ENCODE measurements around the gene WNT9B. TPM values are rescaled to one million over a fixed set of nuclear protein-coding genes. Genes with fewer than 3 reads are reported as not detected.

WNT9B gene
- total and polyA plus RNA-seq, 2 of the 13 experiments (the other 11 are each of a cell fraction or from before 2014, with no cell fraction given): not detected

- TF ChIP-seq, protein P1, sequence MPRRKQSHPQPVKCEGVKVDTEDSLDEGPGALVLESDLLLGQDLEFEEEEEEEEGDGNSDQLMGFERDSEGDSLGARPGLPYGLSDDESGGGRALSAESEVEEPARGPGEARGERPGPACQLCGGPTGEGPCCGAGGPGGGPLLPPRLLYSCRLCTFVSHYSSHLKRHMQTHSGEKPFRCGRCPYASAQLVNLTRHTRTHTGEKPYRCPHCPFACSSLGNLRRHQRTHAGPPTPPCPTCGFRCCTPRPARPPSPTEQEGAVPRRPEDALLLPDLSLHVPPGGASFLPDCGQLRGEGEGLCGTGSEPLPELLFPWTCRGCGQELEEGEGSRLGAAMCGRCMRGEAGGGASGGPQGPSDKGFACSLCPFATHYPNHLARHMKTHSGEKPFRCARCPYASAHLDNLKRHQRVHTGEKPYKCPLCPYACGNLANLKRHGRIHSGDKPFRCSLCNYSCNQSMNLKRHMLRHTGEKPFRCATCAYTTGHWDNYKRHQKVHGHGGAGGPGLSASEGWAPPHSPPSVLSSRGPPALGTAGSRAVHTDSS (CRISPR knock-in tag; conservative IDR thresholded peaks at IDR 0.05): no peak
- TF ChIP-seq, protein P2, sequence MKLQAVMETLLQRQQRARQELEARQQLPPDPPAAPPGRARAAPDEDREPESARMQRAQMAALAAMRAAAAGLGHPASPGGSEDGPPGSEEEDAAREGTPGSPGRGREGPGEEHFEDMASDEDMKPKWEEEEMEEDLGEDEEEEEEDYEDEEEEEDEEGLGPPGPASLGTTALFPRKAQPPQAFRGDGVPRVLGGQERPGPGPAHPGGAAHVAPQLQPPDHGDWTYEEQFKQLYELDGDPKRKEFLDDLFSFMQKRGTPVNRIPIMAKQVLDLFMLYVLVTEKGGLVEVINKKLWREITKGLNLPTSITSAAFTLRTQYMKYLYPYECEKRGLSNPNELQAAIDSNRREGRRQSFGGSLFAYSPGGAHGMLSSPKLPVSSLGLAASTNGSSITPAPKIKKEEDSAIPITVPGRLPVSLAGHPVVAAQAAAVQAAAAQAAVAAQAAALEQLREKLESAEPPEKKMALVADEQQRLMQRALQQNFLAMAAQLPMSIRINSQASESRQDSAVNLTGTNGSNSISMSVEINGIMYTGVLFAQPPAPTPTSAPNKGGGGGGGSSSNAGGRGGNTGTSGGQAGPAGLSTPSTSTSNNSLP (IDR thresholded peaks at IDR 0.05; ENCODE audit: low read depth, low read length): no peak
- TF ChIP-seq ZKSCAN1 (IDR thresholded peaks at IDR 0.05; ENCODE audit: low read length) (no peak), GATAD2A (CRISPR knock-in tag; IDR thresholded peaks at IDR 0.05) (no peak), ZNF644 (CRISPR knock-in tag; IDR thresholded peaks at IDR 0.05; ENCODE audit: low read depth) (no peak), NAIF1 (CRISPR knock-in tag; IDR thresholded peaks at IDR 0.05; ENCODE audit: borderline replicate concordance) (no peak), MBD4 (IDR thresholded peaks at IDR 0.05; ENCODE audit: borderline replicate concordance, low read length) (no peak), ZFX (CRISPR knock-in tag; IDR thresholded peaks at IDR 0.05; ENCODE audit: low read depth) (peak; percentile 42; the same call in 1 of the 2 replicates), ZNF563 (CRISPR knock-in tag; IDR thresholded peaks at IDR 0.05) (0 out of 2 replicates have a peak, but pooled peaks have one; percentile 50), THAP8 (CRISPR knock-in tag; IDR thresholded peaks at IDR 0.05; ENCODE audit: borderline replicate concordance) (no peak), HNRNPL (IDR thresholded peaks at IDR 0.05; ENCODE audit: low read depth, low read length) (no peak)
- TF ChIP-seq, protein P3, sequence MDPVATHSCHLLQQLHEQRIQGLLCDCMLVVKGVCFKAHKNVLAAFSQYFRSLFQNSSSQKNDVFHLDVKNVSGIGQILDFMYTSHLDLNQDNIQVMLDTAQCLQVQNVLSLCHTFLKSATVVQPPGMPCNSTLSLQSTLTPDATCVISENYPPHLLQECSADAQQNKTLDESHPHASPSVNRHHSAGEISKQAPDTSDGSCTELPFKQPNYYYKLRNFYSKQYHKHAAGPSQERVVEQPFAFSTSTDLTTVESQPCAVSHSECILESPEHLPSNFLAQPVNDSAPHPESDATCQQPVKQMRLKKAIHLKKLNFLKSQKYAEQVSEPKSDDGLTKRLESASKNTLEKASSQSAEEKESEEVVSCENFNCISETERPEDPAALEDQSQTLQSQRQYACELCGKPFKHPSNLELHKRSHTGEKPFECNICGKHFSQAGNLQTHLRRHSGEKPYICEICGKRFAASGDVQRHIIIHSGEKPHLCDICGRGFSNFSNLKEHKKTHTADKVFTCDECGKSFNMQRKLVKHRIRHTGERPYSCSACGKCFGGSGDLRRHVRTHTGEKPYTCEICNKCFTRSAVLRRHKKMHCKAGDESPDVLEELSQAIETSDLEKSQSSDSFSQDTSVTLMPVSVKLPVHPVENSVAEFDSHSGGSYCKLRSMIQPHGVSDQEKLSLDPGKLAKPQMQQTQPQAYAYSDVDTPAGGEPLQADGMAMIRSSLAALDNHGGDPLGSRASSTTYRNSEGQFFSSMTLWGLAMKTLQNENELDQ (CRISPR knock-in tag; IDR thresholded peaks at IDR 0.05; ENCODE audit: borderline replicate concordance): no peak
- TF ChIP-seq, protein P4, sequence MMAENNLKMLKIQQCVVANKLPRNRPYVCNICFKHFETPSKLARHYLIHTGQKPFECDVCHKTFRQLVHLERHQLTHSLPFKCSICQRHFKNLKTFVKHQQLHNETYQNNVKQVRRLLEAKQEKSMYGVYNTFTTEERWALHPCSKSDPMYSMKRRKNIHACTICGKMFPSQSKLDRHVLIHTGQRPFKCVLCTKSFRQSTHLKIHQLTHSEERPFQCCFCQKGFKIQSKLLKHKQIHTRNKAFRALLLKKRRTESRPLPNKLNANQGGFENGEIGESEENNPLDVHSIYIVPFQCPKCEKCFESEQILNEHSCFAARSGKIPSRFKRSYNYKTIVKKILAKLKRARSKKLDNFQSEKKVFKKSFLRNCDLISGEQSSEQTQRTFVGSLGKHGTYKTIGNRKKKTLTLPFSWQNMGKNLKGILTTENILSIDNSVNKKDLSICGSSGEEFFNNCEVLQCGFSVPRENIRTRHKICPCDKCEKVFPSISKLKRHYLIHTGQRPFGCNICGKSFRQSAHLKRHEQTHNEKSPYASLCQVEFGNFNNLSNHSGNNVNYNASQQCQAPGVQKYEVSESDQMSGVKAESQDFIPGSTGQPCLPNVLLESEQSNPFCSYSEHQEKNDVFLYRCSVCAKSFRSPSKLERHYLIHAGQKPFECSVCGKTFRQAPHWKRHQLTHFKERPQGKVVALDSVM (CRISPR knock-in tag; IDR thresholded peaks at IDR 0.05): no peak
- TF ChIP-seq, protein P5, sequence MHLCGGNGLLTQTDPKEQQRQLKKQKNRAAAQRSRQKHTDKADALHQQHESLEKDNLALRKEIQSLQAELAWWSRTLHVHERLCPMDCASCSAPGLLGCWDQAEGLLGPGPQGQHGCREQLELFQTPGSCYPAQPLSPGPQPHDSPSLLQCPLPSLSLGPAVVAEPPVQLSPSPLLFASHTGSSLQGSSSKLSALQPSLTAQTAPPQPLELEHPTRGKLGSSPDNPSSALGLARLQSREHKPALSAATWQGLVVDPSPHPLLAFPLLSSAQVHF (CRISPR knock-in tag; IDR thresholded peaks at IDR 0.05): no peak
- TF ChIP-seq, protein P6, sequence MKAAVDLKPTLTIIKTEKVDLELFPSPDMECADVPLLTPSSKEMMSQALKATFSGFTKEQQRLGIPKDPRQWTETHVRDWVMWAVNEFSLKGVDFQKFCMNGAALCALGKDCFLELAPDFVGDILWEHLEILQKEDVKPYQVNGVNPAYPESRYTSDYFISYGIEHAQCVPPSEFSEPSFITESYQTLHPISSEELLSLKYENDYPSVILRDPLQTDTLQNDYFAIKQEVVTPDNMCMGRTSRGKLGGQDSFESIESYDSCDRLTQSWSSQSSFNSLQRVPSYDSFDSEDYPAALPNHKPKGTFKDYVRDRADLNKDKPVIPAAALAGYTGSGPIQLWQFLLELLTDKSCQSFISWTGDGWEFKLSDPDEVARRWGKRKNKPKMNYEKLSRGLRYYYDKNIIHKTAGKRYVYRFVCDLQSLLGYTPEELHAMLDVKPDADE (CRISPR knock-in tag; IDR thresholded peaks at IDR 0.05): no peak
- TF ChIP-seq, protein P7, sequence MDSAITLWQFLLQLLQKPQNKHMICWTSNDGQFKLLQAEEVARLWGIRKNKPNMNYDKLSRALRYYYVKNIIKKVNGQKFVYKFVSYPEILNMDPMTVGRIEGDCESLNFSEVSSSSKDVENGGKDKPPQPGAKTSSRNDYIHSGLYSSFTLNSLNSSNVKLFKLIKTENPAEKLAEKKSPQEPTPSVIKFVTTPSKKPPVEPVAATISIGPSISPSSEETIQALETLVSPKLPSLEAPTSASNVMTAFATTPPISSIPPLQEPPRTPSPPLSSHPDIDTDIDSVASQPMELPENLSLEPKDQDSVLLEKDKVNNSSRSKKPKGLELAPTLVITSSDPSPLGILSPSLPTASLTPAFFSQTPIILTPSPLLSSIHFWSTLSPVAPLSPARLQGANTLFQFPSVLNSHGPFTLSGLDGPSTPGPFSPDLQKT (CRISPR knock-in tag; IDR thresholded peaks at IDR 0.05; ENCODE audit: borderline replicate concordance): no peak
Measured at GRCh38 chr17:46841561-46842379, 9.6 kb upstream of the WNT9B start (continued).
